WTC11 (cell line): ENCODE results near the gene CAMTA1. TPM values are rescaled to one million over a fixed set of nuclear protein-coding genes. Genes with fewer than 3 reads are reported as not detected.

ENCODE experiments used
- ATAC-seq: fragments of 200-7000 bp; cut with Tn5 transposase; 2 replicates; pipeline ENCODE4 v1.10.0; 2021; ENCODE audit warnings: mild to moderate bottlenecking, moderate library complexity
- CTCF ChIA-PET: fragments of 300-600 bp; sonication (Branson Sonifier 250); formaldehyde crosslinking; loops from one replicate; lab custom pipeline; 2021; ENCODE audit warnings: antibody characterized with exemption; lab: Charles Lee
- POLR2A ChIA-PET: fragments of 350-600 bp; sonication (Branson Sonifier 250); formaldehyde crosslinking; loops from one replicate; lab custom pipeline; 2021; ENCODE audit warnings: antibody characterized with exemption; lab: Charles Lee
- DNase-seq: peaks from one replicate; pipeline ENCODE4 v3.0.0; 2021; ENCODE audit warnings: low spot score
- H3K27ac Mint-ChIP-seq: 2 replicates; pipeline ENCODE4 v1.8.0; 2021; ENCODE audit warnings: mixed read lengths
- H3K27me3 Mint-ChIP-seq: 2 replicates; pipeline ENCODE4 v1.8.0; 2021; ENCODE audit warnings: low read depth, mild to moderate bottlenecking, moderate library complexity, mixed read lengths
- H3K36me3 Mint-ChIP-seq: 2 replicates; pipeline ENCODE4 v1.8.0; 2021; ENCODE audit warnings: mixed read lengths
- H3K4me1 Mint-ChIP-seq: 2 replicates; pipeline ENCODE4 v1.8.0; 2022; ENCODE audit warnings: mixed read lengths
- H3K4me3 Mint-ChIP-seq: 2 replicates; pipeline ENCODE4 v1.8.0; 2021; ENCODE audit warnings: mild to moderate bottlenecking, moderate library complexity, mixed read lengths
- H3K9me3 Mint-ChIP-seq: 2 replicates; pipeline ENCODE4 v1.8.0; 2021; ENCODE audit warnings: mixed read lengths
- AFF4 ChIP-seq: sonication (generic); formaldehyde crosslinking; IDR thresholded peaks from 2 replicates; pipeline ENCODE4 v1.8.1; 2023; ENCODE audit warnings: mild to moderate bottlenecking, missing genetic modification reagents, borderline replicate concordance
- ATF2 ChIP-seq: sonication (generic); formaldehyde crosslinking; IDR thresholded peaks from 2 replicates; pipeline ENCODE4 v1.8.1; 2022; ENCODE audit warnings: low read depth, missing genetic modification reagents, borderline replicate concordance
- ATF3 ChIP-seq: sonication (generic); formaldehyde crosslinking; conservative IDR thresholded peaks from 2 replicates; pipeline ENCODE4 v1.8.1; 2022; ENCODE audit warnings: mild to moderate bottlenecking, missing genetic modification reagents
- CTCF ChIP-seq: fragments of 200-600 bp; IDR thresholded peaks from 2 replicates; pipeline ENCODE4 v1.8.0; 2022; ENCODE audit warnings: antibody characterized with exemption
- E2F1 ChIP-seq: sonication (generic); formaldehyde crosslinking; IDR thresholded peaks from 2 replicates; pipeline ENCODE4 v1.8.0; 2022; ENCODE audit warnings: mild to moderate bottlenecking, missing genetic modification reagents
- EMX1 ChIP-seq: fragments of 250-450 bp; sonication (Bioruptor Pico); IDR thresholded peaks from 2 replicates; pipeline ENCODE4 v1.8.0; 2021; ENCODE audit warnings: mild to moderate bottlenecking
- HMGA2 ChIP-seq: fragments of 250-450 bp; sonication (Bioruptor Pico); IDR thresholded peaks from 2 replicates; pipeline ENCODE4 v1.4.0; 2021; ENCODE audit warnings: mild to moderate bottlenecking, moderate library complexity
- MLX ChIP-seq: sonication (generic); formaldehyde crosslinking; IDR thresholded peaks from 2 replicates; pipeline ENCODE4 v1.8.1; 2023; ENCODE audit warnings: mild to moderate bottlenecking, missing genetic modification reagents, moderate library complexity
- MYBL2 ChIP-seq: sonication (generic); formaldehyde crosslinking; IDR thresholded peaks from 2 replicates; pipeline ENCODE4 v1.8.1; 2023; ENCODE audit warnings: mild to moderate bottlenecking, moderate library complexity, missing genetic modification reagents
- NFATC4 ChIP-seq: fragments of 250-450 bp; sonication (Bioruptor Pico); IDR thresholded peaks from 2 replicates; pipeline ENCODE4 v1.9.0; 2021; ENCODE audit warnings: mild to moderate bottlenecking
- NFYB ChIP-seq: sonication (generic); formaldehyde crosslinking; conservative IDR thresholded peaks from 2 replicates; pipeline ENCODE4 v1.8.0; 2022; ENCODE audit warnings: low read depth, missing genetic modification reagents
- OVOL2 ChIP-seq: fragments of 250-450 bp; sonication (Bioruptor Pico); IDR thresholded peaks from 2 replicates; pipeline ENCODE4 v1.9.0; 2021; ENCODE audit warnings: mild to moderate bottlenecking, borderline replicate concordance
- PRDM15 ChIP-seq: sonication (generic); formaldehyde crosslinking; IDR thresholded peaks from 2 replicates; pipeline ENCODE4 v1.8.0; 2022; ENCODE audit warnings: missing genetic modification reagents
- PREB ChIP-seq: sonication (generic); formaldehyde crosslinking; IDR thresholded peaks from 2 replicates; pipeline ENCODE4 v1.8.1; 2022; ENCODE audit warnings: mild to moderate bottlenecking, missing genetic modification reagents, moderate library complexity, borderline replicate concordance
- RELA ChIP-seq: sonication (generic); formaldehyde crosslinking; IDR thresholded peaks from 2 replicates; pipeline ENCODE4 v1.8.1; 2022; ENCODE audit warnings: missing genetic modification reagents, mild to moderate bottlenecking, borderline replicate concordance
- SMAD3 ChIP-seq: sonication (generic); formaldehyde crosslinking; IDR thresholded peaks from 2 replicates; pipeline ENCODE4 v1.8.0; 2022; ENCODE audit warnings: missing genetic modification reagents, mild to moderate bottlenecking, borderline replicate concordance
- ZNF121 ChIP-seq: sonication (generic); formaldehyde crosslinking; IDR thresholded peaks from 2 replicates; pipeline ENCODE4 v1.8.0; 2023; ENCODE audit warnings: missing genetic modification reagents
- ZNF138 ChIP-seq: sonication (generic); formaldehyde crosslinking; conservative IDR thresholded peaks from 2 replicates; pipeline ENCODE4 v1.8.1; 2022; ENCODE audit warnings: mild to moderate bottlenecking, moderate library complexity, missing genetic modification reagents
- ZSCAN18 ChIP-seq: fragments of 250-450 bp; sonication (Bioruptor Pico); IDR thresholded peaks from 2 replicates; pipeline ENCODE4 v2.1.2; 2022; ENCODE audit warnings: mild to moderate bottlenecking, moderate library complexity
- total RNA-seq: library from RNA; stranded (reverse); gene quantifications from 3 replicates; pipeline ENCODE4 v1.2.3, GENCODE V29; 2021

The CAMTA1 gene
- total RNA-seq, 1 experiment from 2014 or later, result 86.4 TPM

GRCh38 chr1:7352974-7353373 lies 567.7 kb downstream of the CAMTA1 start (continued):
- no peak for TF ChIP-seq PREB (CRISPR knock-in tag)

GRCh38 chr1:7355646-7356045 lies 570.4 kb downstream of the CAMTA1 start:
- POLR2A ChIA-PET, result no interaction called here
- Mint-ChIP-seq H3K4me3 (no peak overlapping the region), H3K36me3 (no peaks in the 10 kb centered on the region), H3K27ac (no peak overlapping the region), H3K27me3 (no peaks in the 10 kb centered on the region; the same call in 1 of the 2 replicates), H3K9me3 (peaks cover 4% of the 10 kb centered on the region; the same call in 1 of the 2 replicates), H3K4me1 (no peaks in the 10 kb centered on the region)
- no peak for ATAC-seq
- DNase-seq, result no peak
- CTCF ChIA-PET, result no interaction called here
- TF ChIP-seq NFATC4 (CRISPR knock-in tag), result no peak
- no peak for TF ChIP-seq RELA
- TF ChIP-seq MLX (CRISPR knock-in tag), result no peak
- TF ChIP-seq ZNF121 (CRISPR knock-in tag), result no peak
- no peak for TF ChIP-seq ZNF138 (CRISPR knock-in tag)
- TF ChIP-seq PRDM15, result no peak
- no peak for TF ChIP-seq ATF2 (CRISPR knock-in tag)
- TF ChIP-seq MYBL2, result no peak
- no peak for TF ChIP-seq ATF3 (CRISPR knock-in tag)
- no peak for TF ChIP-seq HMGA2 (CRISPR knock-in tag)
- no peak for TF ChIP-seq NFYB (CRISPR knock-in tag)
- no peak for TF ChIP-seq AFF4 (CRISPR knock-in tag)
- no peak for TF ChIP-seq OVOL2
- TF ChIP-seq CTCF, result no peak
- TF ChIP-seq ZSCAN18 (CRISPR knock-in tag), result no peak
- no peak for TF ChIP-seq PREB (CRISPR knock-in tag)
- TF ChIP-seq SMAD3 (CRISPR knock-in tag), result no peak
- TF ChIP-seq EMX1 (CRISPR knock-in tag), result no peak
- TF ChIP-seq E2F1, result no peak
